Thyroid gland (tissue), 4 donors: ENCODE measurements around the gene TSPAN32.

Experiments used
- POLR2A ChIP-seq, 2 donors: fragments of 450-650 bp; IDR thresholded peaks; one replicate each; pipeline ENCODE4 v1.6.1; 2017; ENCODE audit warnings: antibody characterized with exemption in 2 of 2, mild to moderate bottlenecking in 2 of 2, moderate library complexity in 1 of 2
- TF ChIP-seq, protein P1 (sequence below), 6 experiments: fragments of 200-600 bp in 3 of 6; fragments of 450-650 bp in 3 of 6; sonication (generic) in 3 of 6; IDR thresholded peaks; one replicate each; pipeline ENCODE4 v1.5.1; 2016 to 2019; ENCODE audit warnings: antibody characterized with exemption in 6 of 6, mild to moderate bottlenecking in 2 of 6, inconsistent platforms in 1 of 6, moderate library complexity in 1 of 6

DNA sequence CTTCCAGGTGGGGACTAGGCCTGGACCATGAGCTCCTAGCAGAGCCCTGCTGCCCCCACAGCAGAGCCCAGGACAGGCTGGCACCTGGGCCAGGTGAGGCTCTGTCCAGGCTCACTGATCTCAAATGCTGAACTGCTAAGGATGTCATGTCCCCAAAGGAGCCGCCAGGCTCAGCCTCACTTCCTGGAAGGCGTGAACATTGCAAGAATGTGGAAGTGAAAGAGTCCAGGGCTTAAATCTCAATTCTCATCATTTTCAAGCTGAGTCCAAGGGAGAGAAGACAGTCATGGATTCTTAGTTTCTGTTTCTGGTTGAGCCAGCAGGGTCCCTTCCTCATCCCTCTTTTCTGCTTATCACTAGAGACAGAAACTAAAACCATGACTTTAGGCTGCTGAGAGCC, 36.4 kb upstream of the TSPAN32 start:
- no peak for TF ChIP-seq POLR2A (IDR thresholded peaks at IDR 0.05)
- TF ChIP-seq, protein P1, sequence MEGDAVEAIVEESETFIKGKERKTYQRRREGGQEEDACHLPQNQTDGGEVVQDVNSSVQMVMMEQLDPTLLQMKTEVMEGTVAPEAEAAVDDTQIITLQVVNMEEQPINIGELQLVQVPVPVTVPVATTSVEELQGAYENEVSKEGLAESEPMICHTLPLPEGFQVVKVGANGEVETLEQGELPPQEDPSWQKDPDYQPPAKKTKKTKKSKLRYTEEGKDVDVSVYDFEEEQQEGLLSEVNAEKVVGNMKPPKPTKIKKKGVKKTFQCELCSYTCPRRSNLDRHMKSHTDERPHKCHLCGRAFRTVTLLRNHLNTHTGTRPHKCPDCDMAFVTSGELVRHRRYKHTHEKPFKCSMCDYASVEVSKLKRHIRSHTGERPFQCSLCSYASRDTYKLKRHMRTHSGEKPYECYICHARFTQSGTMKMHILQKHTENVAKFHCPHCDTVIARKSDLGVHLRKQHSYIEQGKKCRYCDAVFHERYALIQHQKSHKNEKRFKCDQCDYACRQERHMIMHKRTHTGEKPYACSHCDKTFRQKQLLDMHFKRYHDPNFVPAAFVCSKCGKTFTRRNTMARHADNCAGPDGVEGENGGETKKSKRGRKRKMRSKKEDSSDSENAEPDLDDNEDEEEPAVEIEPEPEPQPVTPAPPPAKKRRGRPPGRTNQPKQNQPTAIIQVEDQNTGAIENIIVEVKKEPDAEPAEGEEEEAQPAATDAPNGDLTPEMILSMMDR (IDR thresholded peaks at IDR 0.05) = no peak
